K562 (cell line): ENCODE measurements around the gene CYTH1. TPM values are rescaled to one million over a fixed set of nuclear protein-coding genes. Genes with fewer than 3 reads are reported as not detected.

Experiments used
- ATAC-seq: fragments of 200-7000 bp; cut with Tn5 transposase; 3 replicates; pipeline ENCODE4 v1.9.1; 2020; ENCODE audit warnings: moderate library complexity
- BruUV-seq: library from RNA; stranded (reverse); fragments of 400-500 nt; replicated peaks from 2 replicates; lab custom pipeline; 2021; lab: Mats Ljungman, UMichigan
- CTCF ChIA-PET: fragments of 300-600 bp; formaldehyde crosslinking; extraction: SDS; loops from one replicate; lab custom pipeline; 2021; ENCODE audit warnings: low intra/inter-chr PET ratio; lab: Yijun Ruan, JAX
- POLR2A ChIA-PET: fragments of 300-600, 350-650 bp; sonication (Branson Sonifier 250); formaldehyde crosslinking; extraction: SDS; loops from one replicate; lab custom pipeline; 2021; ENCODE audit warnings: antibody characterized with exemption, inconsistent platforms; lab: Yijun Ruan, JAX
- DNase-seq, 4 experiments: peaks; one replicate each; pipeline versions ENCODE4 v3.0.0 to v3.0.0-alpha.2; 2011 to 2018; ENCODE audit warnings: low spot score in 3 of 4, mixed read lengths in 3 of 4; ENCODE audit errors: extremely low read depth in 1 of 4
- FAIRE-seq: peaks from 2 replicates; lab custom pipeline; 2011; peaks lifted over from hg19 to GRCh38; lab: Jason Lieb, UNC
- H2AFZ ChIP-seq: 2 replicates; pipeline ENCODE4 v1.6.0; 2011; ENCODE audit warnings: low read depth, low read length, control low read depth, inconsistent platforms
- H3K27ac ChIP-seq: fragments of 200-600 bp; 3 replicates; pipeline ENCODE4 v1.8.0; 2011; ENCODE audit warnings: low read depth, mild to moderate bottlenecking, control low read depth, inconsistent platforms, low read length, moderate library complexity, mixed read lengths; ENCODE audit errors: extremely low read depth
- H3K27me3 ChIP-seq, 2 experiments: fragments of 300-600 bp in 1 of 2; 2 replicates in 1 of 2; 3 replicates in 1 of 2; pipeline versions ENCODE4 v1.6.0 to v1.8.0; 2011; ENCODE audit warnings: inconsistent platforms in 2 of 2, low read length in 2 of 2, mild to moderate bottlenecking in 1 of 2, mixed read lengths in 1 of 2, moderate library complexity in 1 of 2; ENCODE audit not compliant: control insufficient read depth in 2 of 2, insufficient read depth in 2 of 2
- H3K36me3 ChIP-seq: fragments of 300-600 bp; 3 replicates; pipeline ENCODE4 v1.8.0; 2011; ENCODE audit warnings: mild to moderate bottlenecking, low read length, inconsistent platforms; ENCODE audit not compliant: control insufficient read depth, insufficient read depth
- H3K4me1 ChIP-seq, 2 experiments: fragments of 200-600 bp in 1 of 2; replicated peaks in 1 of 2; 2 replicates in 1 of 2; 3 replicates in 1 of 2; pipeline versions ENCODE4 v1.5.1 to v1.8.0; 2011; ENCODE audit warnings: inconsistent platforms in 2 of 2, low read length in 2 of 2, mild to moderate bottlenecking in 1 of 2, mixed read lengths in 1 of 2, moderate library complexity in 1 of 2; ENCODE audit not compliant: control insufficient read depth in 2 of 2, insufficient read depth in 2 of 2
- H3K4me2 ChIP-seq: 2 replicates; pipeline ENCODE4 v1.6.1; 2011; ENCODE audit warnings: low read length, control low read depth, inconsistent platforms, mixed read lengths; ENCODE audit not compliant: insufficient read depth
- H3K4me3 ChIP-seq: fragments of 200-600 bp; sonication (generic), shearing (Covaris generic); 2 replicates; pipeline ENCODE4 v1.5.1; 2016; ENCODE audit warnings: control low read depth, inconsistent platforms
- H3K79me2 ChIP-seq: fragments of 200-600 bp; 3 replicates; pipeline ENCODE4 v1.8.0; 2011; ENCODE audit warnings: low read length, inconsistent platforms; ENCODE audit not compliant: control insufficient read depth, insufficient read depth
- H3K9ac ChIP-seq, 2 experiments: 2 replicates each; pipeline versions ENCODE4 v1.6.0 to v1.6.1; 2011; ENCODE audit warnings: low read depth in 2 of 2, low read length in 2 of 2, control low read depth in 1 of 2, inconsistent platforms in 1 of 2, mild to moderate bottlenecking in 1 of 2, mixed read lengths in 1 of 2; ENCODE audit not compliant: insufficient read depth in 1 of 2
- H3K9me1 ChIP-seq: one replicate; pipeline ENCODE4 v1.6.0; 2011; ENCODE audit warnings: inconsistent platforms, mild to moderate bottlenecking, low read length, moderate library complexity; ENCODE audit not compliant: control insufficient read depth, insufficient read depth
- H3K9me3 ChIP-seq: replicated peaks from 2 replicates; pipeline ENCODE4 v1.5.1; 2011; ENCODE audit warnings: low read depth, low read length, inconsistent platforms; ENCODE audit not compliant: control insufficient read depth, insufficient read depth
- H4K20me1 ChIP-seq: replicated peaks from 2 replicates; pipeline ENCODE4 v1.6.1; 2011; ENCODE audit warnings: low read length, inconsistent platforms, mixed read lengths; ENCODE audit not compliant: control insufficient read depth, insufficient read depth
- ADNP ChIP-seq: fragments of 200-800 bp; sonication (Bioruptor generic); IDR thresholded peaks from 2 replicates; pipeline ENCODE4 v1.6.1; 2016; ENCODE audit warnings: missing genetic modification characterization, missing compliant biosample characterization
- ATF4 ChIP-seq: fragments of 450-650 bp; formaldehyde crosslinking; IDR thresholded peaks from 2 replicates; pipeline ENCODE4 v1.4.0; 2022; ENCODE audit warnings: mild to moderate bottlenecking, moderate library complexity
- CAMTA2 ChIP-seq: fragments of 250-450 bp; sonication (Bioruptor Pico); conservative IDR thresholded peaks from 2 replicates; pipeline ENCODE4 v1.5.1; 2022
- DIDO1 ChIP-seq: fragments of 450-650 bp; IDR thresholded peaks from 2 replicates; pipeline ENCODE4 v1.6.1; 2016; ENCODE audit warnings: low read depth, missing biosample characterization, missing genetic modification characterization
- FOXA1 ChIP-seq: fragments of 450-650 bp; IDR thresholded peaks from 2 replicates; pipeline ENCODE4 v1.6.1; 2016; ENCODE audit warnings: mild to moderate bottlenecking, borderline replicate concordance
- FUS ChIP-seq: fragments of 200-400 bp; formaldehyde crosslinking; optimal IDR thresholded peaks from 2 replicates; pipeline ENCODE3; 2017; ENCODE audit warnings: low read depth, low read length
- GTF2A2 ChIP-seq: IDR thresholded peaks from 2 replicates; pipeline ENCODE4 v1.6.1; 2016; ENCODE audit warnings: mild to moderate bottlenecking, missing genetic modification characterization, missing compliant biosample characterization
- HDAC1 ChIP-seq, 2 experiments: fragments of 450-650 bp; IDR thresholded peaks; 2 replicates each; pipeline ENCODE4 v1.6.1; 2016 to 2017; ENCODE audit warnings: inconsistent platforms in 1 of 2, mild to moderate bottlenecking in 1 of 2, moderate library complexity in 1 of 2
- MECOM ChIP-seq: fragments of 250-450 bp; sonication (Bioruptor Pico); IDR thresholded peaks from 2 replicates; pipeline ENCODE4 v1.8.0; 2022; ENCODE audit warnings: inconsistent platforms
- RBM17 ChIP-seq: fragments of 200-400 bp; formaldehyde crosslinking; IDR thresholded peaks from 2 replicates; pipeline ENCODE4 v1.6.1; 2017; ENCODE audit warnings: low read depth, mild to moderate bottlenecking, low read length, borderline replicate concordance
- TFAP4 ChIP-seq: sonication (generic); formaldehyde crosslinking; IDR thresholded peaks from 2 replicates; pipeline ENCODE4 v1.8.0; 2022; ENCODE audit warnings: missing genetic modification reagents, mild to moderate bottlenecking, moderate library complexity, borderline replicate concordance
- TRIM25 ChIP-seq: fragments of 450-650 bp; IDR thresholded peaks from 2 replicates; pipeline ENCODE4 v1.7.0; 2016; ENCODE audit warnings: borderline replicate concordance
- ZBTB9 ChIP-seq: fragments of 450-650 bp; formaldehyde crosslinking; IDR thresholded peaks from 2 replicates; pipeline ENCODE4 v1.4.0; 2020; ENCODE audit warnings: mild to moderate bottlenecking, moderate library complexity
- ZNF41 ChIP-seq: fragments of 250-450 bp; sonication (Bioruptor Pico); conservative IDR thresholded peaks from 2 replicates; pipeline ENCODE4 v1.4.0; 2020; ENCODE audit warnings: mild to moderate bottlenecking
- ZNF780A ChIP-seq: fragments of 250-450 bp; sonication (Bioruptor Pico); IDR thresholded peaks from 2 replicates; pipeline ENCODE4 v1.5.0; 2021; ENCODE audit warnings: mild to moderate bottlenecking
- WGBS: fragments of 100-300 bp; shearing (Covaris generic); methylation state at CpG from one replicate; pipeline ENCODE4 v1.1.6; 2016; ENCODE audit warnings: low coverage, mixed read lengths; ENCODE audit not compliant: insufficient coverage; ENCODE audit errors: missing lambda C conversion rate; 5-methylcytosine and 5-hydroxymethylcytosine counted together
- in situ Hi-C: fragments of 300-500 bp; cut with MboI; formaldehyde crosslinking; loops from 4 replicates; pipeline ENCODE4 v1.15.0; 2018; ENCODE audit warnings: inconsistent platforms, mixed read lengths
- intact Hi-C: fragments of 100-400 bp; cut with micrococcal nuclease; formaldehyde crosslinking; loops from 2 replicates; pipeline ENCODE4 v1.14.2; 2022
- polyA plus RNA-seq, 8 experiments: library from polyadenylated mRNA; depleted of rRNA in 4 of 8; stranded (reverse) in 5 of 8; unstranded in 3 of 8; fragments of >200 nt; fragmentation: Nextera tagmentation in 2 of 8; fragmentation: Illumina TruSeq in 1 of 8; extraction: Ambion mirVana in 2 of 8; extraction: Trizol in 1 of 8; gene quantifications; 2 replicates each; pipeline versions ENCODE4 v1.2.1 to v1.2.3, GENCODE V29; 2011 to 2014; ENCODE audit warnings: inconsistent platforms in 1 of 8, missing spikeins in 1 of 8
- total RNA-seq, 7 experiments: library from RNA; depleted of rRNA in 6 of 7; stranded (reverse); fragments of >200 nt in 6 of 7; fragmentation: Illumina TruSeq in 2 of 7; extraction: Trizol in 2 of 7; gene quantifications; 2 replicates each; pipeline versions ENCODE4 v1.2.1 to v1.2.3, GENCODE V29; 2011 to 2021; ENCODE audit warnings: low replicate concordance in 1 of 7

CYTH1 gene
- total and polyA plus RNA-seq, 9 of the 15 experiments (the other 6 are each of a cell fraction or from before 2014, with no cell fraction given) = 0.52 to 27.7 (median 16.8) TPM

- TF ChIP-seq ZBTB9 (CRISPR knock-in tag) (no peak), ADNP (tag) (no peak), RBM17 (no peak), FUS (no peak), FOXA1 (no peak), ZNF780A (CRISPR knock-in tag) (no peak), GTF2A2 (tag) (no peak)
Measured at GRCh38 chr17:78667741-78668640, 114.1 kb downstream of the CYTH1 start (continued).

- DNase-seq (no peak), FAIRE-seq (no peak), ATAC-seq (no peak)
- Histone ChIP-seq H3K79me2 (no peaks in the 10 kb centered on the region), H3K4me2 (no peak overlapping the region), H3K9me3 (no peaks in the 10 kb centered on the region), H3K27ac (no peak overlapping the region), H3K36me3 (no peaks in the 10 kb centered on the region), H3K9ac (no peak overlapping the region), H3K4me3 (no peak overlapping the region), H3K27me3 (peaks cover 2 to 13% of the 10 kb centered on the region in 2 experiments; a peak in 3 of 5 replicates), H3K4me1 (peaks cover 25 to 26% of the 10 kb centered on the region in 2 experiments), H3K9me1 (peaks cover 5% of the 10 kb centered on the region), H4K20me1 (peaks cover 39% of the 10 kb centered on the region), H2AFZ (no peak overlapping the region)
- ChIA-PET CTCF (no interaction called here), POLR2A (interaction anchor here (0.9 to 2.2 kb wide), 3 partner anchors 9 to 108 kb away, joined by 3 to 11 read pairs (median 4); no protein-coding TSS in a partner anchor)
- WGBS = 45% methylated on average over 9 of the region's 10 CpGs
- intact Hi-C loops = no loop called here
- in situ Hi-C loops = no loop called here
- no TSS peak for BruUV-seq
- TF ChIP-seq TFAP4 (CRISPR knock-in tag) (no peak), ATF4 (CRISPR knock-in tag) (no peak), DIDO1 (tag) (no peak), ZNF41 (CRISPR knock-in tag) (no peak), TRIM25 (no peak), HDAC1 (IDR thresholded peaks at IDR 0.05) (no peak), CAMTA2 (CRISPR knock-in tag) (no peak), MECOM (no peak)
Measured at GRCh38 chr17:78667091-78667490, 115.0 kb downstream of the CYTH1 start.
